Measurements from ENCODE around the gene FAM181B. TPM values are rescaled to one million over a fixed set of nuclear protein-coding genes. Genes with fewer than 3 reads are reported as not detected.

FAM181B gene
- total and polyA plus RNA-seq, 2 donors (not counting 3 experiments of a cell fraction or from before 2014, with no cell fraction given), result not detected

DNA sequence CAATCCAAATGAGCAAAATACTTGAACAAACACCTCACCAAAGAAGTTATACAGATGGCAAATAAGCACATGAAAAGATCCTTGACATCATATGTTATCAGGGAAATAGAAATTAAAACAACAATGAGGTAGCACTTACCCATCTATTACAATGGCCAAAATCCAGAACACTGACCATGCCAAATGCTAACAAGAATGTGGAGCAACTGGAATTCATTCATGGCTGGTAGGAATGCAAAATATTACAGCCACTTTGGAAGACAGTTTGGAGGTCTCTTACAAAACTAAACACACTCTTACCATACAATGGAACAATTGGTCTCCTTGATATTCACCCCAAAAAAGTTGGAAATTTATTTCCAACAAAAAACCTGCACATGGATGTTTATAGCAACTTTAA lies 19.1 kb upstream of the FAM181B start:
- Histone ChIP-seq H3K27me3 (ENCODE audit: control insufficient read depth in 2 of 2, insufficient read depth in 2 of 2, low read length in 2 of 2) (peaks cover 13 to 23% of the 10 kb centered on the region in 2 experiments), H3K4me1 (ENCODE audit: control insufficient read depth, extremely low read depth, insufficient read depth, low read length) (no peaks in the 10 kb centered on the region), H3K27ac (ENCODE audit: insufficient read depth, low read depth, low read length) (no peak overlapping the region), H3K9me3 (replicated peaks; ENCODE audit: control insufficient read depth, insufficient read depth, low read length) (no peaks in the 10 kb centered on the region), H3K36me3 (ENCODE audit: control insufficient read depth in 2 of 2, extremely low read depth in 1 of 2, insufficient read depth in 2 of 2, low read length in 2 of 2) (no peaks in the 10 kb centered on the region), H3K9ac (replicated peaks; ENCODE audit: extremely low read depth, insufficient read depth, low read length) (no peak overlapping the region), H2AFZ (ENCODE audit: low read depth, low read length) (no peak overlapping the region), H3K9me1 (replicated peaks; ENCODE audit: control insufficient read depth, extremely low read depth, insufficient read depth, low read length) (no peaks in the 10 kb centered on the region), H3K79me2 (ENCODE audit: control insufficient read depth, insufficient read depth, low read length) (no peaks in the 10 kb centered on the region), H3K4me2 (ENCODE audit: insufficient read depth, low read length) (no peak overlapping the region), H3K4me3 (replicated peaks in 1 of 3; ENCODE audit: insufficient read depth in 1 of 3, low read depth in 1 of 3, low read length in 3 of 3) (no peak overlapping the region), H4K20me1 (replicated peaks; ENCODE audit: control insufficient read depth, extremely low read depth, insufficient read depth, low read length) (no peaks in the 10 kb centered on the region)
- intact Hi-C loops (cut with micrococcal nuclease) (no loop called here), dilution Hi-C loops (cut with MboI; ENCODE audit: extremely low pct_ligation_motif_present, low sequenced_read_pairs) (no loop called here)
- DNase-seq (ENCODE audit: low read depth, low spot score) (no peak), FAIRE-seq (no peak)
- POLR2A ChIA-PET, result no interaction called here
- CTCF ChIA-PET, result interaction anchor here (0.8 to 1.5 kb wide), 3 partner anchors 15 to 497 kb away, joined by 3 read pairs; no protein-coding TSS in a partner anchor
- TF ChIP-seq FOS (IDR thresholded peaks at IDR 0.05; ENCODE audit: borderline replicate concordance, insufficient read depth, low read length), result no peak
- TF ChIP-seq JUN (IDR thresholded peaks at IDR 0.05; ENCODE audit: borderline replicate concordance, insufficient read depth, insufficient read length, low read depth), result no peak
- TF ChIP-seq, protein P1, sequence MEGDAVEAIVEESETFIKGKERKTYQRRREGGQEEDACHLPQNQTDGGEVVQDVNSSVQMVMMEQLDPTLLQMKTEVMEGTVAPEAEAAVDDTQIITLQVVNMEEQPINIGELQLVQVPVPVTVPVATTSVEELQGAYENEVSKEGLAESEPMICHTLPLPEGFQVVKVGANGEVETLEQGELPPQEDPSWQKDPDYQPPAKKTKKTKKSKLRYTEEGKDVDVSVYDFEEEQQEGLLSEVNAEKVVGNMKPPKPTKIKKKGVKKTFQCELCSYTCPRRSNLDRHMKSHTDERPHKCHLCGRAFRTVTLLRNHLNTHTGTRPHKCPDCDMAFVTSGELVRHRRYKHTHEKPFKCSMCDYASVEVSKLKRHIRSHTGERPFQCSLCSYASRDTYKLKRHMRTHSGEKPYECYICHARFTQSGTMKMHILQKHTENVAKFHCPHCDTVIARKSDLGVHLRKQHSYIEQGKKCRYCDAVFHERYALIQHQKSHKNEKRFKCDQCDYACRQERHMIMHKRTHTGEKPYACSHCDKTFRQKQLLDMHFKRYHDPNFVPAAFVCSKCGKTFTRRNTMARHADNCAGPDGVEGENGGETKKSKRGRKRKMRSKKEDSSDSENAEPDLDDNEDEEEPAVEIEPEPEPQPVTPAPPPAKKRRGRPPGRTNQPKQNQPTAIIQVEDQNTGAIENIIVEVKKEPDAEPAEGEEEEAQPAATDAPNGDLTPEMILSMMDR (IDR thresholded peaks at IDR 0.05; ENCODE audit: extremely low read depth in 1 of 2, insufficient read depth in 1 of 2, low read depth in 1 of 2, low read length in 2 of 2), result no peak
- TF ChIP-seq POLR2A (IDR thresholded peaks at IDR 0.05; ENCODE audit: low read depth, low read length), result no peak
- TF ChIP-seq GATA2 (IDR thresholded peaks at IDR 0.05; ENCODE audit: insufficient read depth, insufficient read length, low read depth, low read length), result no peak
- no peak for TF ChIP-seq MYC (IDR thresholded peaks at IDR 0.05; ENCODE audit: low read depth, low read length)
- TF ChIP-seq EZH2 (IDR thresholded peaks at IDR 0.05; ENCODE audit: borderline replicate concordance, low read depth, low read length, severe bottlenecking), result no peak
- no peak for TF ChIP-seq POLR2AphosphoS5 (IDR thresholded peaks at IDR 0.05; ENCODE audit: insufficient read depth, low read depth, low read length)
- TF ChIP-seq, protein P2, sequence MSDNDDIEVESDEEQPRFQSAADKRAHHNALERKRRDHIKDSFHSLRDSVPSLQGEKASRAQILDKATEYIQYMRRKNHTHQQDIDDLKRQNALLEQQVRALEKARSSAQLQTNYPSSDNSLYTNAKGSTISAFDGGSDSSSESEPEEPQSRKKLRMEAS (IDR thresholded peaks at IDR 0.05; ENCODE audit: insufficient read depth, insufficient read length), result no peak
- BruUV-seq (replicated peaks), result no TSS peak
